ENCODE results near the gene C1QB.

C1QB gene

GRCh38 chr1:22636353-22636752 is 16.7 kb upstream of the C1QB start, which contains the start of gene C1QA:
Gene C1QA, plus strand, starts transcription at chr1:22636628. Its CDS starts 989 bp downstream, at chr1:22637617.
- peak; percentile 94 for DNase-seq

DNA sequence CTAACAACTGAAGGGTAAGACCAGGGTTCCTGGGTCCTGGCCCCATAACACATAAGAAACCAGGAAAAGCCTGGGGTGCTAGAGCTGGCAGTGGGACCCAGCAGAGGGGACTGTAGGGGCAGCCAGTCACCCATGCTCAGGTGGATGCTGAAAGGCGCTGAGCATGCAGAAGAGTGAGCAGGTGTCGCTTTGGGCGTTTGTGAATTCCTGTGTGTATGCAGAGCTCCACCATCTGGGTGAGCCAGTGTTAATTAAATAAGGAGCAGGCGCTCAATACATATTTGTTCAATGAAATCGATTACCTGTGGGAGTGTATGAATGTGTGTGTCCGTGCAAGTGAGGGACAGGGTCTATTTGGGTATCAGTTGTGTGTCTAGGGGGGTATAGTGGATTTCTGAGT is 16.1 kb upstream of the C1QB start:
- DNase-seq = no peak

GRCh38 chr1:22637907-22638445 is 15.1 kb upstream of the C1QB start:
- peak; percentile 65 for DNase-seq

DNA sequence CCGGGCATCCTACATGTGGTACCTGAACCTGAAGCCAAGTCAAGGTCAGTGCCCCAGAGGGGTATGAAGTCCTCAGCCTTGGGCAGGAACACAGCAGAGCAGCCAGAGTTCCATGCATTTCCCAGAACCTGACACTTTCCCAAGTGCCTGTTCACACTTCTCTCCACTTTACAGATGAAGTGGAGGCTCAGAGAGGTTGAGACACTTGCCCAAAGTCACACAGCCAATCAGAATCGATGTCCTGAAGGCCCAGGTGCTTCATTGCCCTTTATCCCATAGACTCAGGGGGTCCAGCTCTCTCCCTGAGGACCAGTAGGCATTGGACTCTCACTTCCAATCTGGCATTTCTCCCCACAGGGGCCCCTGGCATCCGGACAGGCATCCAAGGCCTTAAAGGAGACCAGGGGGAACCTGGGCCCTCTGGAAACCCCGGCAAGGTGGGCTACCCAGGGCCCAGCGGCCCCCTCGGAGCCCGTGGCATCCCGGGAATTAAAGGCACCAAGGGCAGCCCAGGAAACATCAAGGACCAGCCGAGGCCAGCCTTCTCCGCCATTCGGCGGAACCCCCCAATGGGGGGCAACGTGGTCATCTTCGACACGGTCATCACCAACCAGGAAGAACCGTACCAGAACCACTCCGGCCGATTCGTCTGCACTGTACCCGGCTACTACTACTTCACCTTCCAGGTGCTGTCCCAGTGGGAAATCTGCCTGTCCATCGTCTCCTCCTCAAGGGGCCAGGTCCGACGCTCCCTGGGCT is 14.4 kb upstream of the C1QB start:
- no peak for DNase-seq

- DNase-seq = no peak
These were observed 13.8 kb upstream of the C1QB start for GRCh38 chr1:22639286-22639685.

DNA sequence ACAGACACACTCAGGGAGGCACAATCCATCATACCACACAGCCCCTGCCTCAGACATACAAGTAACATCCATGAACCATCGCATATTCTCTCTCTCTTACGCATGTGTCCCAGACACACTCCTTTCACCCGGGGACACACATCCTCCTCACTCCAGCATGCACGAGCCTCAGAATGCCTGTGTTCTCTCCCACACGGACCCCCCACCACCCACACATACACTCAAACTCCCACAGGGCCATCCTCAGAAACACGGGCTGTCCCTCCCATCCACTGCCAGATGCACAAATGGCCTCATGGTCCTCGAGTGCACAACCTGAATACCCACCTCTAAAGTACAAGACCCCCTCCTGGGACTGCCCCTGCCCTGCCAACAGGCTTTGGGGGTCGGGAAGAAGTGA is 11.8 kb upstream of the C1QB start:
- DNase-seq = no peak

DNA sequence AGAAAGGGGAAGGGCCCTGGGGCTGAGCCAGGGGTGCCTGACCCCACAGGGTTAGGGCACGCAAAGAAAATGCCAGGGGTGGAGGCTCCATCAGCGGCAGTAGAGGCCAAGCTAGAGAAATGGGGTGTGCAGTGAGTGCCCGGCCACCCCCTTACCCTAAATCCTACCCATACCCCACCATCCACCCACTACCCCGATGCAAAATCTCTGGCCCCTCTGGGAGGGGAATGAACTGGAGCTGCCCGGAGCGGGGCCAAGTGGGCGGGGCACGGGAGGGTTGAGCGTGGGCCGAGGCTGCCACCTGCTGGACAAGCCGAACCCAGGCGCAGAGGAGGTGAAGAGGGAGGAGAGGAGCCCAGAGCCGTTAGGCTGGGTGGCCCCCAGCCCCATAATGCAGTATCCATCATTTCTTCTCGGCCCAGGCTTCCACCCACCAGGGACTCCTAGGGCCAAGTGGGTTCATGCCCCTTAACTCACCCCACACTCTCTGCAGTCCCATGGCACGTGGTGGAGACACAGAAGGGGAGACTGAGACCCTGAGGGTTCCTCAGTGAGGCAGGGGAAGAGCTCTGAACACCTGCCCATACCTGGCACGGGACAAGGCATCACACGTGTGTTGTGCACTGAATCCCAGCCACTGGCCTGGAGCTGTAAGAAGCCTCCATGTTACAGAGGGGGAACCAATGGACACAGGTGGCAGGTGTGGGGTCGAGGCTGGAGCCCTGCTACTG is 11.0 kb upstream of the C1QB start:
- peak; percentile 66 for DNase-seq

DNA sequence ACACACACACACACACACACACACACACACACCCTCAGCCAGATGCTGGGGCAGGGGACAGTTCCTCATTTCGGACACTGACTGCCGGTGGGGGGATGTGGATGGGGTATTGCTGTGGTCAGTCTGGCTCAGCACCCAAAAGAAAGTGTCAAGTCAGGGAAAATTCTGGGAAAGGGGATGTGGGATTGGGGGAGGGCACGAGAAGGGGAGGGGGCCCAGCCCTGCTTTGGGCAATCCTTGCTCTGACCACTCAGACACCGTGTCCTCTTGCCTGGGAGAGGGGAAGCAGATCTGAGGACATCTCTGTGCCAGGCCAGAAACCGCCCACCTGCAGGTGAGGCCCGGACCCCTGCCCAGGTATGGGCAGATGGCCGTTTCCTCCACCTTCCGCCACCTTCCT is 9.7 kb upstream of the C1QB start, which contains the start of gene C1QC:
Gene C1QC, plus strand, starts transcription at position 253 of the 400 bp plus-strand sequence. CDS start 391 bp downstream, outside the sequence.
- peak; percentile 58 for DNase-seq

GRCh38 chr1:22643928-22644327 is 9.1 kb upstream of the C1QB start:
- no peak for DNase-seq

- peak; percentile 93 for DNase-seq
These were observed 7.1 kb upstream of the C1QB start for GRCh38 chr1:22645931-22646330.

GRCh38 chr1:22646384-22646783 is 6.7 kb upstream of the C1QB start:
- peak; percentile 88 for DNase-seq

- DNase-seq = no peak
These were observed 2.8 kb upstream of the C1QB start for GRCh38 chr1:22650089-22650693.

DNA sequence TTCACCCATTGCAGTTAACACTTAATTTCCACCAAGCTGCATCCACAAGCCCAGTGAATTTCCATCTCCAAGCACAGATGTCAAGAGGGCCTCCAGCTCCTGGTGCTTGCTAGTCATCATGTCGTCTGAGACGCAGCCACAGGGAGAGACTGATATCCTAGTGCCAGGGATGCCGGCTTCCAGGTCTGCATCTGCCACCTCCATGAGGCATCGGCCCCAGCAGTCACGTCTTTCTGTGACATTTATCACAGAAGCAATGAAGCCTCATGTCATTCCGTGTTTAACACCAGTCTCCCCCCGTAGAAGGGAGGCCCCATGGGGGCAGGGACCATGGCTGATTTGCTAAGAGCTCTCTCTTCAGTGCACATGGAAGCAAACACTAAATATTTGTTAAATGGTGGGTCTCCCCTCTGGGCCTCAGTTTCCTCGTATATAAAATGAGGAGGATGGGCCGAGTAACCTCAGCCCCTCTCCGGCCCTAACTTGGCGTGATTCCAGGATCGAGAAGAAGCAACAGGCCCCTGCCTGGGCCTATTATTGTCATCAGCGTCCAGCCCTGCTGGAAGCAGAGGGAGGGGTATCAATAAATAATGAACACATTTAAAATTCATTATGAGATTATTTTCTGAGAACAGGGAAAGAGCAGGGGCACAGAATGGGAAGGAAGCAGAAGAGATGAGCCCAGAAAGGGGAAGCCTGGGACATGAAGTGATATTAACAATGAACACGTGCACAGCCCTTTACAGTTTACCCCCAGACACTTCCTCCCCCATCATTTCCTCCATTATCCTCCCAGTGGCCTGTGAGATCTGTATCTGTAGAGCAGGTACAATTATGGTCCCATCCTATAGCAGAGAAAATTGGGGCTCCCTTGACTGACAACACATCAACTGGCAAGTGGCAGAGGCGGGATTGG is 837 bp upstream of the C1QB start:
- peak; percentile 56 for DNase-seq

DNA sequence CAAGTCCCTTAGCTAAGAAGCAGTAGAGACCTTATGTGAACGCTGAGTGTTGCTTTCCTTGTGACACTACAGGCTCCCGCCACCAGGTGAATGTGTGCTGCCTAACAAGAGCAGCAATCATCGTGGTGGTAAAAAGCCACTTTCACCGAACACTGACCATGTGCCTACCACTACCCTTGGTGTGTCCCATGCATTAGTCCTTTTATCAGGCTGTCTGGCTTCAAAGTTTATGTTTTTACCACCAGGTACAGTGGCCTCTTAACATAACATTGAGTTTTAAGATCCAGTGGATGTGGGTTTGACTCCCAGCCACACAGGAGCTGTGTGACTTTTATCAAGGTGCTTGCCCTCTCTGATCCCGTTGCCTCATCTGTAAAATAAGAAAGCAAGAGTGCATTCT is 1.7 kb downstream of the C1QB start:
- DNase-seq = no peak

DNA sequence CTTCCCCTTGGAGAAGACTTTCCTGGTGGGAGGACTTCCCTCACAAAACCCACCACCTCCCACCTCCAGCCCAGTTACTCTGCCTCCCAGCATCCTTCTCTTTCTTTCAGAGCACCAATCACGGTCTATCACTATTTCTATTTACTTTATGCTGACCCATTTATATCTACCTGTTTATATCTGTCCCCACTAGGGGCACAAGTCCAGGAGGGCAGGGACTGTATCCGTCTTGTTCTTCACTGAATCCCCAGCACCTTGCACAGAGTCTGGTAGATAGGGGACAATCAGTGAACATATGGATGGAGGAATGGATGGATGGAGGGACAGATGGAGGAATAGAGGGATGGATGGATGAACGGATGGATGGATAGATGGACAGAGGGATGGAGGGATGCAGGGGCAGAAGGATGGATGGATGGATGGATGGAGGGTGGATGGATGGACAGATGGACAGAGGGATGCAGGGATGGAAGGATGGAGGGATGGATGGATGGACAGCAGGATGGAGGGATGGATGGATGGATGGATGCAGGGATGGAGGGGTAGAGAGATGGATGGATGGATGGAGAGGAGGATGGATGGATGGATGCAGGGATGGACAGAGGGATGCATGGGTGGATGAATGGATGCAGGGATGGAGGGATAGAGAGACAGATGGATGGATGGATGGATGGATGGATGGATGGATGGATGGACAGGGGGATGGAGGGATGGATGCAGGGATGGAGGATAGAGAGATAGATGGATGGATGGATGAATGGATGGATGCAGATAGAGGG is 5.5 kb downstream of the C1QB start:
- DNase-seq = no peak

DNA sequence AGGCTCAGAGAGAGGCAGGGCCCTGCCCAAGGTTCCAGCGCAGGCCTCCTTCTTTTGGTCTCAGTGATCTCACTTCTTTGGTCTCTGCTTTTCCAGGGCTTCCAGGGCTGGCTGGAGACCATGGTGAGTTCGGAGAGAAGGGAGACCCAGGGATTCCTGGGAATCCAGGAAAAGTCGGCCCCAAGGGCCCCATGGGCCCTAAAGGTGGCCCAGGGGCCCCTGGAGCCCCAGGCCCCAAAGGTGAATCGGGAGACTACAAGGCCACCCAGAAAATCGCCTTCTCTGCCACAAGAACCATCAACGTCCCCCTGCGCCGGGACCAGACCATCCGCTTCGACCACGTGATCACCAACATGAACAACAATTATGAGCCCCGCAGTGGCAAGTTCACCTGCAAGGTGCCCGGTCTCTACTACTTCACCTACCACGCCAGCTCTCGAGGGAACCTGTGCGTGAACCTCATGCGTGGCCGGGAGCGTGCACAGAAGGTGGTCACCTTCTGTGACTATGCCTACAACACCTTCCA is 7.7 kb downstream of the C1QB start:
- no peak for DNase-seq

DNA sequence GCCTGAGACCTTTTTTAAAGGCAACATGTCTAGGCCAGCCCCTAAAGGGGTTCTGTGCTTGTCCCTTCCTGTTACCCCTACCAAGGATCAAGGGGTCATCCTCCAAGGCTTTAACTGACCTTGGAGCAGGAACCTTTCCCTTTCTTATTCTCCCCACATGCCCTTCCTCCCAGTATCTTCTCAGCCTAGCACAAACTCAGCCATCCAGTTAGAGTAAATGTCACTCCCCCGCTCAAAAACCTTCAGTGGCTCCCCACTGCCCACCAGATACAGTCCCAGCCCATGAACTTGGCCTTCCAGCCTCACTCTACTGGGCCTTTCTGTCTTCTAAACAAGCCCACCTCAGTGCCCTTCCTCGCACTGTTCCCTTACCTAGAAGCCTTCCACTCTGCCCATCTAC is 8.8 kb downstream of the C1QB start:
- DNase-seq = no peak

- peak; percentile 11 for DNase-seq
These were observed 9.3 kb downstream of the C1QB start for GRCh38 chr1:22662318-22662717.

GRCh38 chr1:22662986-22663408 is 10.0 kb downstream of the C1QB start:
- DNase-seq = no peak

GRCh38 chr1:22665752-22666151 is 12.7 kb downstream of the C1QB start:
- no peak for DNase-seq

DNA sequence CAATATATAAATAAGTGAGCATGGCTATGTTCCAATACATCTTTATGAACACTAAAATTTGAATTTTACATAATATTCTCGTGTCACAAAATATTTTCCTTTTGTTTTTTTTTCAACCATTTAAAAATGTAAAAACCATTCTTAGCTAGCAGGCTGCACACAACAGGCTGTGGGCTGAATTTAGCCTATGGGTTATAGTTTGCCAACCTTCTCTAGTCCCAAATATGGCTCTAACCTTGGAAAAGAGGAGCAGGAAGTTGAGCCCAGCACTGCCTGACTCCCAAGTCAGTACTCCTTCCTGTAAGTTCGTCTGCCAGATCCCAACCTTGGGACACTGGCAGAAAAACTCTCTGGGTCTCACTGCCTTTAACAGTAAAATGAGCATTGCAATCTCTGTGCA is 13.4 kb downstream of the C1QB start:
- no peak for DNase-seq

Data from inflammatory macrophage treated with lipopolysaccharide for 4 hours (primary cell).